T1000 (cell line): ENCODE measurements around the gene RAPGEFL1.
"Not testable (repeated sequence)": the region's sequence is repeated elsewhere in the genome, so short reads cannot be mapped to it uniquely, and the experiment has no call there.

Experiments
- DNase-seq: peaks from one replicate; lab custom pipeline; 2025; ENCODE audit warnings: mixed read lengths; lab: John Stamatoyannopoulos, UW

RAPGEFL1 gene

GRCh38 chr17:40174514-40174913 lies 2.8 kb upstream of the RAPGEFL1 start:
- DNase-seq: no peak

GRCh38 chr17:40175928-40176753 lies 1.1 kb upstream of the RAPGEFL1 start:
- DNase-seq: no peak

- DNase-seq: no peak
Observed at GRCh38 chr17:40176754-40177110, 538 bp upstream of the RAPGEFL1 start.

- no peak for DNase-seq
Observed at GRCh38 chr17:40178021-40178601, 841 bp downstream of the RAPGEFL1 start.

GRCh38 chr17:40178660-40179059 lies 1.4 kb downstream of the RAPGEFL1 start:
- DNase-seq: no peak

- peak; percentile 42 for DNase-seq
Observed at GRCh38 chr17:40179923-40180659, 2.8 kb downstream of the RAPGEFL1 start.

- no peak for DNase-seq
Observed at GRCh38 chr17:40180694-40181093, 3.4 kb downstream of the RAPGEFL1 start.

- no peak for DNase-seq
Observed at GRCh38 chr17:40181205-40181604, 3.9 kb downstream of the RAPGEFL1 start.

- DNase-seq: no peak
Observed at GRCh38 chr17:40182606-40183005, 5.3 kb downstream of the RAPGEFL1 start.

GRCh38 chr17:40187238-40187637 lies 10.0 kb downstream of the RAPGEFL1 start:
- no peak for DNase-seq

- no peak for DNase-seq
Observed at GRCh38 chr17:40188694-40189093, 11.4 kb downstream of the RAPGEFL1 start.

- DNase-seq: no peak
Observed at GRCh38 chr17:40190197-40191021, 13.1 kb downstream of the RAPGEFL1 start.

GRCh38 chr17:40191237-40192208 lies 14.3 kb downstream of the RAPGEFL1 start:
- DNase-seq: peak; percentile 61

GRCh38 chr17:40192961-40193360 lies 15.7 kb downstream of the RAPGEFL1 start:
- no peak for DNase-seq

GRCh38 chr17:40194821-40195220 lies 17.6 kb downstream of the RAPGEFL1 start:
- DNase-seq: no peak

GRCh38 chr17:40197550-40197949 lies 20.3 kb downstream of the RAPGEFL1 start:
- DNase-seq: no peak

- peak; percentile 46 for DNase-seq
Observed at GRCh38 chr17:40197965-40198456, 20.7 kb downstream of the RAPGEFL1 start.

- no peak for DNase-seq
Observed at GRCh38 chr17:40198576-40198975, 21.3 kb downstream of the RAPGEFL1 start.

GRCh38 chr17:40203131-40203530 lies 25.9 kb downstream of the RAPGEFL1 start:
- DNase-seq: no peak

- DNase-seq: not testable (repeated sequence)
Observed at GRCh38 chr17:40206193-40206592, 28.9 kb downstream of the RAPGEFL1 start.
